Measurements from ENCODE around the gene LTA. TPM values are rescaled to one million over a fixed set of nuclear protein-coding genes. Genes with fewer than 3 reads are reported as not detected.

The LTA gene
- total RNA-seq, 1 experiment from 2014 or later, result not detected

DNA sequence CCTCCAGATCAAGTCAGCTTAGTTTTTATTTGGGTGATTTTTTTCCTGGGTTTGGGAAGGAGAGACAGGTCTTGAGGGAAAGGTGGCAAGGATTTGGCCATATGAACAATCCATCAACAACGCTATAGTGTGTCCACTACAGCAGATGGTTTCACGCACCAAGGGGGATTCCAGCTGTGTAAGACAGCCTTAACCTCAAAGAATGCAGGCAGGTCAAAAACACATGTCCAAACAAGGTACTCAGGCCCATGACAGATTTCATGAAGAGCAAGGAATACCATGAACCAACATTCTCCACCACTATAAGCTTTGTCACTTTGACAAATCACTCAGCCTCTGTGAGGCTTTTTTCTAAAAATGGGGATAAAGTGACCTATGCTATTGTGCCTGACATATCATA lies 44.9 kb downstream of the LTA start:
- H3K9me3 ChIP-seq (ENCODE audit: control insufficient read depth, low read depth, low read length), result no peaks in the 10 kb centered on the region
- Mint-ChIP-seq H3K4me1 (peaks cover 24 to 30% of the 10 kb centered on the region in 2 experiments), H3K27me3 (ENCODE audit: low read depth) (no peaks in the 10 kb centered on the region), H3K27ac (no peak overlapping the region; a peak in 2 of 7 replicates), H3K4me3 (no peak overlapping the region), H3K36me3 (ENCODE audit: insufficient read depth in 1 of 3, low read depth in 3 of 3) (peaks cover 9 to 10% (median 10%) of the 10 kb centered on the region in 3 experiments), H3K9me3 (no peaks in the 10 kb centered on the region; a peak in 1 of 5 replicates)
- H3K56ac ChIP-seq (ENCODE audit: insufficient read length, low read depth, low read length), result no peak overlapping the region
- no peak for DNase-seq
- no peak overlapping the region for H2AFZ ChIP-seq (ENCODE audit: low read length)
- H3K79me1 ChIP-seq (ENCODE audit: insufficient read depth, low read depth, low read length, poor library complexity, severe bottlenecking), result no peaks in the 10 kb centered on the region
- no peaks in the 10 kb centered on the region for H4K20me1 ChIP-seq (ENCODE audit: control insufficient read depth, insufficient read depth, insufficient read length)
- peaks cover 14% of the 10 kb centered on the region; the same call in 1 of the 2 replicates for H3K4me1 ChIP-seq (ENCODE audit: insufficient read depth, low read length)
- H3K23me2 ChIP-seq (ENCODE audit: insufficient read length, low read depth, low read length, poor library complexity, severe bottlenecking), result peaks cover 6% of the 10 kb centered on the region
- H3K18ac ChIP-seq (ENCODE audit: insufficient read length, low read depth, low read length), result no peak overlapping the region
- no peak overlapping the region for H2BK20ac ChIP-seq (ENCODE audit: low read depth, low read length, poor library complexity, severe bottlenecking)
- no peak overlapping the region for H2BK15ac ChIP-seq (ENCODE audit: low read depth, low read length)
- H3K4ac ChIP-seq (ENCODE audit: low read depth, low read length), result no peak overlapping the region
- no peak overlapping the region for H3K27ac ChIP-seq (ENCODE audit: insufficient read length, low read depth, low read length)
- no peak overlapping the region for H2AK5ac ChIP-seq (ENCODE audit: insufficient read length, low read length)
- H3K14ac ChIP-seq (ENCODE audit: insufficient read depth, low read length), result no peak overlapping the region
- H4K5ac ChIP-seq (ENCODE audit: insufficient read length, low read depth, low read length), result no peak overlapping the region
- no peak overlapping the region for H3K4me2 ChIP-seq (ENCODE audit: insufficient read depth, insufficient read length, low read length)
- no peak overlapping the region for H2BK120ac ChIP-seq (ENCODE audit: low read depth, low read length, poor library complexity, severe bottlenecking)
- no peak overlapping the region for H3T11ph ChIP-seq (ENCODE audit: low read length)
- H3K23ac ChIP-seq (ENCODE audit: insufficient read length, low read depth, low read length), result no peak overlapping the region
- no peak overlapping the region for H4K91ac ChIP-seq (ENCODE audit: insufficient read length, low read depth, low read length)
- TF ChIP-seq, protein P1, sequence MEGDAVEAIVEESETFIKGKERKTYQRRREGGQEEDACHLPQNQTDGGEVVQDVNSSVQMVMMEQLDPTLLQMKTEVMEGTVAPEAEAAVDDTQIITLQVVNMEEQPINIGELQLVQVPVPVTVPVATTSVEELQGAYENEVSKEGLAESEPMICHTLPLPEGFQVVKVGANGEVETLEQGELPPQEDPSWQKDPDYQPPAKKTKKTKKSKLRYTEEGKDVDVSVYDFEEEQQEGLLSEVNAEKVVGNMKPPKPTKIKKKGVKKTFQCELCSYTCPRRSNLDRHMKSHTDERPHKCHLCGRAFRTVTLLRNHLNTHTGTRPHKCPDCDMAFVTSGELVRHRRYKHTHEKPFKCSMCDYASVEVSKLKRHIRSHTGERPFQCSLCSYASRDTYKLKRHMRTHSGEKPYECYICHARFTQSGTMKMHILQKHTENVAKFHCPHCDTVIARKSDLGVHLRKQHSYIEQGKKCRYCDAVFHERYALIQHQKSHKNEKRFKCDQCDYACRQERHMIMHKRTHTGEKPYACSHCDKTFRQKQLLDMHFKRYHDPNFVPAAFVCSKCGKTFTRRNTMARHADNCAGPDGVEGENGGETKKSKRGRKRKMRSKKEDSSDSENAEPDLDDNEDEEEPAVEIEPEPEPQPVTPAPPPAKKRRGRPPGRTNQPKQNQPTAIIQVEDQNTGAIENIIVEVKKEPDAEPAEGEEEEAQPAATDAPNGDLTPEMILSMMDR (conservative IDR thresholded peaks at IDR 0.05), result no peak
- no peak overlapping the region for H2BK12ac ChIP-seq (ENCODE audit: insufficient read length, low read depth, low read length)
- no peak overlapping the region for H3K9ac ChIP-seq (ENCODE audit: extremely low read depth, insufficient read length, low read length)
- no peaks in the 10 kb centered on the region for H3K27me3 ChIP-seq (ENCODE audit: insufficient read depth, low read length)
- no CpG with 5 or more reads among the region's 2 CpGs for WGBS (ENCODE audit: extremely low coverage, insufficient read length, low lambda C conversion rate)
- no peak overlapping the region for H2BK5ac ChIP-seq (ENCODE audit: insufficient read length, low read length)
- peaks cover 9% of the 10 kb centered on the region for H3K79me2 ChIP-seq (ENCODE audit: insufficient read depth, low read length)
- H4K8ac ChIP-seq (replicated peaks; ENCODE audit: insufficient read length, low read depth, low read length), result no peak overlapping the region

Measured in H9 (cell line).